Endothelial cell of umbilical vein (primary cell): Measurements from ENCODE around the gene NLGN1. TPM values are rescaled to one million over a fixed set of nuclear protein-coding genes. Genes with fewer than 3 reads are reported as not detected.

Experiments
- BruUV-seq: library from RNA; stranded (reverse); fragments of 400-500 nt; replicated peaks from 2 replicates; lab custom pipeline; 2021; lab: Mats Ljungman, UMichigan
- CTCF ChIA-PET: fragments of 300-600, 350-600 bp; sonication (Branson Sonifier 250); formaldehyde crosslinking; loops from one replicate; lab custom pipeline; 2021; ENCODE audit warnings: antibody characterized with exemption, inconsistent platforms; lab: Charles Lee
- POLR2A ChIA-PET: fragments of 300-600, 350-600 bp; sonication (Branson Sonifier 250); formaldehyde crosslinking; loops from one replicate; lab custom pipeline; 2021; ENCODE audit warnings: antibody characterized with exemption, inconsistent platforms; lab: Charles Lee
- DNase-seq: peaks from one replicate; pipeline ENCODE4 v3.0.0-alpha.2; 2011; ENCODE audit warnings: low read depth, low spot score
- FAIRE-seq: peaks from 2 replicates; lab custom pipeline; 2011; peaks lifted over from hg19 to GRCh38; lab: Jason Lieb, UNC
- H2AFZ ChIP-seq: 2 replicates; pipeline ENCODE4 v1.6.0; 2012; ENCODE audit warnings: low read depth, low read length, control low read depth, inconsistent platforms
- H3K27ac ChIP-seq: 2 replicates; pipeline ENCODE4 v1.5.1; 2011; ENCODE audit warnings: low read depth, mild to moderate bottlenecking, control low read depth, low read length, moderate library complexity; ENCODE audit not compliant: insufficient read depth
- H3K27me3 ChIP-seq, 2 experiments: 2 replicates each; pipeline versions ENCODE4 v1.6.0 to v1.6.1; 2011; ENCODE audit warnings: low read length in 2 of 2, mixed read lengths in 1 of 2; ENCODE audit not compliant: control insufficient read depth in 2 of 2, insufficient read depth in 2 of 2
- H3K36me3 ChIP-seq, 2 experiments: 2 replicates in 1 of 2; 3 replicates in 1 of 2; pipeline ENCODE4 v1.5.1; 2011; ENCODE audit warnings: low read length in 2 of 2, mild to moderate bottlenecking in 1 of 2, moderate library complexity in 1 of 2; ENCODE audit not compliant: control insufficient read depth in 2 of 2, insufficient read depth in 2 of 2; ENCODE audit errors: extremely low read depth in 1 of 2
- H3K4me1 ChIP-seq: 3 replicates; pipeline ENCODE4 v1.5.1; 2011; ENCODE audit warnings: mild to moderate bottlenecking, low read length; ENCODE audit not compliant: control insufficient read depth, insufficient read depth; ENCODE audit errors: extremely low read depth
- H3K4me2 ChIP-seq: 2 replicates; pipeline ENCODE4 v1.6.1; 2011; ENCODE audit warnings: low read length, control low read depth, mixed read lengths; ENCODE audit not compliant: insufficient read depth
- H3K4me3 ChIP-seq, 3 experiments: fragments of 200-600 bp in 1 of 3; sonication (generic), shearing (Covaris generic) in 1 of 3; replicated peaks in 1 of 3; 2 replicates each; pipeline ENCODE4 v1.5.1; 2011 to 2016; ENCODE audit warnings: control low read depth in 3 of 3, low read length in 3 of 3, mild to moderate bottlenecking in 2 of 3, inconsistent platforms in 1 of 3, low read depth in 1 of 3, moderate library complexity in 1 of 3; ENCODE audit not compliant: insufficient read depth in 1 of 3
- H3K79me2 ChIP-seq: 2 replicates; pipeline ENCODE4 v1.6.0; 2012; ENCODE audit warnings: low read length, inconsistent platforms; ENCODE audit not compliant: control insufficient read depth, insufficient read depth
- H3K9ac ChIP-seq: replicated peaks from 2 replicates; pipeline ENCODE3; 2011; ENCODE audit warnings: low read length, control low read depth; ENCODE audit not compliant: insufficient read depth; ENCODE audit errors: extremely low read depth
- H3K9me1 ChIP-seq: replicated peaks from 3 replicates; pipeline ENCODE4 v1.6.0; 2011; ENCODE audit warnings: mild to moderate bottlenecking, low read length; ENCODE audit not compliant: control insufficient read depth, insufficient read depth; ENCODE audit errors: extremely low read depth
- H3K9me3 ChIP-seq: replicated peaks from 2 replicates; pipeline ENCODE4 v1.5.1; 2012; ENCODE audit warnings: low read length, inconsistent platforms; ENCODE audit not compliant: control insufficient read depth, insufficient read depth
- H4K20me1 ChIP-seq: replicated peaks from 2 replicates; pipeline ENCODE3; 2011; ENCODE audit warnings: mild to moderate bottlenecking, low read length; ENCODE audit not compliant: control insufficient read depth, insufficient read depth; ENCODE audit errors: extremely low read depth
- CTCF ChIP-seq, 2 donors: IDR thresholded peaks; 1 replicate in 1 of 2; 2 replicates in 1 of 2; pipeline ENCODE4 v1.5.1; 2011; ENCODE audit warnings: low read length in 2 of 2, mild to moderate bottlenecking in 2 of 2, moderate library complexity in 2 of 2, control low read depth in 1 of 2, inconsistent platforms in 1 of 2, low read depth in 1 of 2; ENCODE audit not compliant: insufficient read depth in 1 of 2; ENCODE audit errors: extremely low read depth in 1 of 2
- EZH2 ChIP-seq: IDR thresholded peaks from 2 replicates; pipeline ENCODE4 v1.6.1; 2012; ENCODE audit warnings: borderline replicate concordance, low read depth, mild to moderate bottlenecking, moderate library complexity, low read length, inconsistent platforms; ENCODE audit not compliant: severe bottlenecking
- FOS ChIP-seq: IDR thresholded peaks from 2 replicates; pipeline ENCODE4 v1.6.1; 2011; ENCODE audit warnings: mild to moderate bottlenecking, low read length, moderate library complexity, borderline replicate concordance; ENCODE audit not compliant: insufficient read depth
- GATA2 ChIP-seq: IDR thresholded peaks from 2 replicates; pipeline ENCODE4 v1.7.0; 2011; ENCODE audit warnings: low read depth, mild to moderate bottlenecking, moderate library complexity, mixed read lengths, low read length; ENCODE audit not compliant: insufficient read length, insufficient read depth
- JUN ChIP-seq: IDR thresholded peaks from 2 replicates; pipeline ENCODE4 v1.6.1; 2011; ENCODE audit warnings: borderline replicate concordance, low read depth; ENCODE audit not compliant: insufficient read length, insufficient read depth
- MAX ChIP-seq: IDR thresholded peaks from 2 replicates; pipeline ENCODE4 v1.6.1; 2011; ENCODE audit not compliant: insufficient read depth, insufficient read length
- MYC ChIP-seq: IDR thresholded peaks from one replicate; pipeline ENCODE4 v1.6.1; 2011; ENCODE audit warnings: mild to moderate bottlenecking, low read depth, low read length
- POLR2A ChIP-seq: IDR thresholded peaks from 2 replicates; pipeline ENCODE4 v1.6.1; 2012; ENCODE audit warnings: low read depth, mild to moderate bottlenecking, control low read depth, low read length
- POLR2AphosphoS5 ChIP-seq: IDR thresholded peaks from 2 replicates; pipeline ENCODE4 v1.6.1; 2012; ENCODE audit warnings: low read depth, mild to moderate bottlenecking, control low read depth, low read length, moderate library complexity; ENCODE audit not compliant: insufficient read depth
- dilution Hi-C: fragments of 300-500 bp; cut with MboI; formaldehyde crosslinking; loops from one replicate; pipeline ENCODE4 v1.15.0; 2019; ENCODE audit warnings: low sequenced_read_pairs; ENCODE audit not compliant: extremely low pct_ligation_motif_present
- intact Hi-C: fragments of 100-400 bp; cut with micrococcal nuclease; formaldehyde crosslinking; loops from one replicate; pipeline ENCODE4 v1.10.0; 2022
- polyA plus RNA-seq, 4 experiments: library from polyadenylated mRNA; depleted of rRNA in 3 of 4; stranded (reverse) in 3 of 4; unstranded in 1 of 4; fragments of >200 nt; gene quantifications; 2 replicates each; pipeline versions ENCODE4 v1.2.1 to v1.2.3, GENCODE V29; 2011 to 2012; ENCODE audit warnings: missing spikeins in 1 of 4
- total RNA-seq: library from RNA; stranded (reverse); gene quantifications from 2 replicates; pipeline ENCODE4 v1.2.3, GENCODE V29; 2021

The NLGN1 gene
- total and polyA plus RNA-seq, 2 donors (not counting 3 experiments of a cell fraction or from before 2014, with no cell fraction given), result 7.9 to 16.3 TPM

GRCh38 chr3:174147798-174148197, 750.3 kb downstream of the NLGN1 start:
- dilution Hi-C loops, result no loop called here
- Histone ChIP-seq H3K4me3 (no peak overlapping the region), H3K27ac (no peak overlapping the region), H3K79me2 (no peaks in the 10 kb centered on the region), H3K36me3 (no peaks in the 10 kb centered on the region), H3K27me3 (no peaks in the 10 kb centered on the region), H3K9ac (no peak overlapping the region), H3K4me2 (no peak overlapping the region), H3K9me1 (no peaks in the 10 kb centered on the region), H2AFZ (no peak overlapping the region), H3K4me1 (no peaks in the 10 kb centered on the region), H4K20me1 (no peaks in the 10 kb centered on the region), H3K9me3 (no peaks in the 10 kb centered on the region)
- POLR2A ChIA-PET, result no interaction called here
- CTCF ChIA-PET, result no interaction called here
- intact Hi-C loops, result no loop called here
- no TSS peak for BruUV-seq
- DNase-seq (no peak), FAIRE-seq (no peak)
- TF ChIP-seq MAX (no peak), CTCF (IDR thresholded peaks at IDR 0.05; ENCODE audit: extremely low read depth in 1 of 2, insufficient read depth in 1 of 2, low read depth in 1 of 2, low read length in 2 of 2) (no peak), GATA2 (no peak), EZH2 (no peak), POLR2AphosphoS5 (no peak), JUN (no peak), FOS (no peak), MYC (no peak), POLR2A (no peak)
